Left cardiac atrium (tissue), 4 donors: Measurements from ENCODE around the gene VWA8. TPM values are rescaled to one million over a fixed set of nuclear protein-coding genes. Genes with fewer than 3 reads are reported as not detected.
A peak's percentile ranks its signal among the peaks of the same experiment; 100 is the strongest.
"Not testable (repeated sequence)": the region's sequence is repeated elsewhere in the genome, so short reads cannot be mapped to it uniquely, and the experiment has no call there.

Experiments used
- ATAC-seq, 2 donors: fragments of 200-7000 bp; cut with Tn5 transposase; one replicate each; pipeline ENCODE4 v1.9.1; 2020; ENCODE audit warnings: mild to moderate bottlenecking in 2 of 2, moderate library complexity in 2 of 2
- DNase-seq: peaks from one replicate; pipeline ENCODE4 v3.0.0-alpha.2; 2020
- intact Hi-C, 2 donors: fragments of 100-400 bp; cut with DNase I; formaldehyde crosslinking; loops; one replicate each; pipeline versions ENCODE4 v1.14.1 to v1.15.1; 2022 to 2023
- microRNA-seq, 2 donors: library from miRNA; unstranded; fragments of <30 nt; microRNA quantifications; one replicate each; pipeline ENCODE4 v1.2.0, GENCODE V29; 2020
- total RNA-seq, 2 donors: library from RNA; stranded (reverse); fragmentation: NEBNext Ultra II Directional; extraction: Animal tissue kit (Norgen Biotek cat#: 25700); gene quantifications; one replicate each; pipeline ENCODE4 v1.2.1, GENCODE V29; 2021
- donor health status: DM: no; HTN: yes; CAD: no.
- donor health status: DM: no; HTN: yes; CAD: no; lungs with severe emphysema.
- donor health status: DM: yes; HTN: yes; CAD: no.
- donor health status: Dilated cardiomyopathy.

VWA8 gene
- total RNA-seq, 2 donors from 2014 or later: 28.2 to 29.9 TPM

GRCh38 chr13:41541142-41541938 lies 419.6 kb downstream of the VWA8 start:
- intact Hi-C loops: no loop called here
- ATAC-seq: no peak
- DNase-seq: no peak

GRCh38 chr13:41540240-41540639 lies 420.7 kb downstream of the VWA8 start:
- DNase-seq, intact Hi-C loops, ATAC-seq: not testable (repeated sequence)

GRCh38 chr13:41533266-41534052 lies 427.4 kb downstream of the VWA8 start:
- ATAC-seq (no peak), DNase-seq (no peak)
- intact Hi-C loops: no loop called here

- intact Hi-C loops: no loop called here
Observed at GRCh38 chr13:41528021-41528420, 432.9 kb downstream of the VWA8 start.

GRCh38 chr13:41520660-41521630 lies 440.0 kb downstream of the VWA8 start:
- ATAC-seq (no peak), DNase-seq (no peak)
- intact Hi-C loops: no loop called here

More at GRCh38 chr13:41528021-41528420, 432.9 kb downstream of the VWA8 start:
- no peak for ATAC-seq
- no peak for DNase-seq

- intact Hi-C loops: no loop called here
- DNase-seq (no peak), ATAC-seq (peak in 1 of 2 donors; percentile 46)
Observed at GRCh38 chr13:41520016-41520659, 440.8 kb downstream of the VWA8 start.

Small RNA genes within 50 kb of the gene (microRNA-seq; reads per million reads assigned to microRNA genes)
- 0.27 to 1.0 reads per million in 2 donors for gene MIR5006

Other genes with a start within 250 kb of the VWA8 start
- gene DGKH, start 87.5 kb upstream of the VWA8 start, total RNA-seq: 1 to 10 TPM; 4.0 to 8.8 TPM